Measurements from ENCODE around the gene MNX1.

- no peak for TF ChIP-seq CTCF (IDR thresholded peaks at IDR 0.05 in 2 of 3, conservative IDR thresholded peaks at IDR 0.05 in 1 of 3; ENCODE audit: control insufficient read depth in 2 of 3, extremely low read depth in 1 of 3, insufficient read depth in 1 of 3, low read depth in 3 of 3, low read length in 3 of 3)
- no peak for TF ChIP-seq YY1 (IDR thresholded peaks at IDR 0.05; ENCODE audit: low read depth, low read length)
- TF ChIP-seq ZBTB4 (CRISPR knock-in tag; IDR thresholded peaks at IDR 0.05) = no peak
- no peak for TF ChIP-seq CEBPB (IDR thresholded peaks at IDR 0.05; ENCODE audit: borderline replicate concordance in 1 of 2, low read depth in 2 of 2, low read length in 2 of 2)
- TF ChIP-seq RBBP5 (conservative IDR thresholded peaks at IDR 0.05) = no peak
- no peak for TF ChIP-seq JUND (IDR thresholded peaks at IDR 0.05; ENCODE audit: low read depth, low read length)
- TF ChIP-seq EGR1 (IDR thresholded peaks at IDR 0.05; ENCODE audit: borderline replicate concordance in 1 of 2, low read depth in 2 of 2, low read length in 2 of 2) = no peak
- TF ChIP-seq POLR2A (IDR thresholded peaks at IDR 0.05; ENCODE audit: low read depth, low read length) = no peak
- no peak for TF ChIP-seq PRDM15 (CRISPR knock-in tag; IDR thresholded peaks at IDR 0.05)
- TF ChIP-seq CEBPZ (IDR thresholded peaks at IDR 0.05; ENCODE audit: low read depth, low read length) = no peak
- no peak for TF ChIP-seq FOS (IDR thresholded peaks at IDR 0.05; ENCODE audit: borderline replicate concordance, extremely low read depth, insufficient read length)
Measured at GRCh38 chr7:156985101-156985992, 25.1 kb downstream of the MNX1 start.
